Peyer's patch (tissue), 4 donors: ENCODE data around the gene UTY. TPM values are rescaled to one million over a fixed set of nuclear protein-coding genes. Genes with fewer than 3 reads are reported as not detected.

Source experiments
- DNase-seq, 3 donors: peaks; one replicate each; pipeline ENCODE4 v3.0.0-alpha.2; 2017 to 2019
- H3K27ac ChIP-seq, 4 donors: fragments of 200-600 bp; sonication (generic); one replicate each; pipeline ENCODE4 v1.5.1; 2016 to 2019
- H3K27me3 ChIP-seq, 2 donors: fragments of 200-600 bp; sonication (generic); one replicate each; pipeline ENCODE4 v1.5.1; 2019
- H3K36me3 ChIP-seq, 3 donors: fragments of 200-600 bp; sonication (generic); one replicate each; pipeline ENCODE4 v1.5.1; 2016 to 2019
- H3K4me1 ChIP-seq, 4 donors: fragments of 200-600 bp; sonication (generic); one replicate each; pipeline ENCODE4 v1.5.1; 2016 to 2019
- H3K4me3 ChIP-seq, 4 donors: fragments of 200-600 bp; sonication (generic); 1 replicate in 3 of 4; 2 replicates in 1 of 4; pipeline ENCODE4 v1.5.1; 2016 to 2019; ENCODE audit warnings: mild to moderate bottlenecking in 1 of 4
- H3K9me3 ChIP-seq, 4 donors: fragments of 200-600 bp; sonication (generic); one replicate each; pipeline ENCODE4 v1.5.1; 2016 to 2019; ENCODE audit warnings: mild to moderate bottlenecking in 1 of 4
- POLR2A ChIP-seq, 2 donors: fragments of 450-650 bp; IDR thresholded peaks; one replicate each; pipeline ENCODE4 v1.5.1; 2017; ENCODE audit warnings: antibody characterized with exemption in 2 of 2, mild to moderate bottlenecking in 2 of 2, moderate library complexity in 2 of 2
- total RNA-seq, 4 donors: library from RNA; depleted of rRNA; stranded (reverse); fragments of >200 nt; gene quantifications; one replicate each; pipeline ENCODE4 v1.1.0, GENCODE V29; 2016
- TF ChIP-seq, protein P1 (sequence below), 6 experiments: fragments of 450-650 bp in 4 of 6; fragments of 200-600 bp in 2 of 6; sonication (generic) in 1 of 6; IDR thresholded peaks; one replicate each; pipeline ENCODE4 v1.5.1; 2017 to 2019; ENCODE audit warnings: antibody characterized with exemption in 6 of 6, mild to moderate bottlenecking in 3 of 6, moderate library complexity in 1 of 6

Gene UTY
- total RNA-seq, 4 donors from 2014 or later = 0.13 to 49.9 (median 46.3) TPM; not detected in 1

DNA sequence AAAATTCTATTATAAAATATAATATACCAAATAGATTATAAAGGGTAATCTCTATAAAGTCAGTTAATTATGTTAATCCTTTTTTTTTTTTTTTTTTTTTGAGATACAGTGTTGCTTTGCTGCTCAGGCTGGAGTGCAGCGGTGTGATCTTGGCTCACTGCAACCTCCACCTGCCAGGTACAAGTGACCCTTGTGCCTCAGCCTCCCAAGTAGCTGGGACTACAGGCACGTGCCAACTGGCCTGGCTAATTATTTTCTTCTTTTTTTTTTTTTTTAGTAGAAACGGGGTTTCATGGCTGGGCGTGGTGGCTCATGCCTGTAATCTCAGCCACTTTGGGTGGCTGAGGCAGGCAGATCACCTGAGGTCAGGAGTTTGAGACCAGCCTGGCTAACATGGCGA is 141.9 kb downstream of the UTY start:
- Histone ChIP-seq H3K36me3 (peaks cover 0 to 19% (median 0%) of the 10 kb centered on the region in 3 donors), H3K4me3 (no peak overlapping the region), H3K27me3 (no peaks in the 10 kb centered on the region), H3K27ac (no peak overlapping the region), H3K4me1 (no peaks in the 10 kb centered on the region), H3K9me3 (no peaks in the 10 kb centered on the region)
- DNase-seq = peak in 1 of 3 donors; percentile 53
- TF ChIP-seq POLR2A (IDR thresholded peaks at IDR 0.05) = no peak
- TF ChIP-seq, protein P1, sequence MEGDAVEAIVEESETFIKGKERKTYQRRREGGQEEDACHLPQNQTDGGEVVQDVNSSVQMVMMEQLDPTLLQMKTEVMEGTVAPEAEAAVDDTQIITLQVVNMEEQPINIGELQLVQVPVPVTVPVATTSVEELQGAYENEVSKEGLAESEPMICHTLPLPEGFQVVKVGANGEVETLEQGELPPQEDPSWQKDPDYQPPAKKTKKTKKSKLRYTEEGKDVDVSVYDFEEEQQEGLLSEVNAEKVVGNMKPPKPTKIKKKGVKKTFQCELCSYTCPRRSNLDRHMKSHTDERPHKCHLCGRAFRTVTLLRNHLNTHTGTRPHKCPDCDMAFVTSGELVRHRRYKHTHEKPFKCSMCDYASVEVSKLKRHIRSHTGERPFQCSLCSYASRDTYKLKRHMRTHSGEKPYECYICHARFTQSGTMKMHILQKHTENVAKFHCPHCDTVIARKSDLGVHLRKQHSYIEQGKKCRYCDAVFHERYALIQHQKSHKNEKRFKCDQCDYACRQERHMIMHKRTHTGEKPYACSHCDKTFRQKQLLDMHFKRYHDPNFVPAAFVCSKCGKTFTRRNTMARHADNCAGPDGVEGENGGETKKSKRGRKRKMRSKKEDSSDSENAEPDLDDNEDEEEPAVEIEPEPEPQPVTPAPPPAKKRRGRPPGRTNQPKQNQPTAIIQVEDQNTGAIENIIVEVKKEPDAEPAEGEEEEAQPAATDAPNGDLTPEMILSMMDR (IDR thresholded peaks at IDR 0.05) = no peak

DNA sequence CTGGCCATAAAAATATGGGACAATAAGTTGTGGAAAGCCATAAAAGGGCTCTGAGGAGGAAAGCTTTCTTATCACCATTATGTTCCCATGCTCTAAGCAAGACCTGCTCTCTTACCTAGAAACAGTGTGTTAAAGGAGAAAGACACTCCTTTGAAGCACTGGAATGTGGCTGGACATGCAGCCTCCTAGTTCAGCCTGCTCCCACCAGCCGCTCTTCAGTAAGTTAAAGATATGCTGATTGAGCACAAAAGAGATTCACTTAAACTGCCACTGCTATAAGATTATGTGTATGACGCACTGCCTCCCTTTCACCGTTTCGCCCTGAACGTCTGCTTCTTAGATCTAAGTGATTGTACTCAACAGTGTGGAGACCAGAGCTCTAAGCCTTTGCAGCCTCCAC is 146.0 kb downstream of the UTY start:
- no peak for DNase-seq
- H3K36me3 ChIP-seq = peaks cover 0 to 19% (median 0%) of the 10 kb centered on the region in 3 donors
- H3K4me1 ChIP-seq = no peaks in the 10 kb centered on the region
- H3K4me3 ChIP-seq = no peak overlapping the region
- TF ChIP-seq POLR2A (IDR thresholded peaks at IDR 0.05) = no peak
- TF ChIP-seq, protein P1 (IDR thresholded peaks at IDR 0.05) = no peak
- no peaks in the 10 kb centered on the region for H3K9me3 ChIP-seq
- H3K27me3 ChIP-seq = no peaks in the 10 kb centered on the region
- H3K27ac ChIP-seq = no peak overlapping the region

DNA sequence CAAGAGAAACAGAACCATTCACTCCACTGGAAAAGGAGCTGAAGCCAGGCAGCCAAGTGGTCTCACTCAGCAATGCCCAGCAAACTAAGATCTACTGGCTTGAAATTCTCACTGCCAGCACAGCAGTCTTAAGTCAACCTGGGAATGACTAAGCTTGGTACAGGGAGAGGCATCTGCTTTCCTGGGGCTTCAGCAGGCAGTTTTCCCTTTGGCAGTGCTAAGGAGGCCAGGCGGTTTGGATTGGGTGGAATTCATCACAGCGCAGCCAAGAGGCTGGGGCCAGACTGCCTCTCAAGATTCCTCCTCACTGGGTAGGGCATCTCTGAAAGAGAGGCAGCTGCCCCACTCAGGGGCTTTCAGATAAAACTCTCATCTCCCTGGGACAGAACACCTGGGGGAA is 149.2 kb downstream of the UTY start:
- H3K9me3 ChIP-seq = no peaks in the 10 kb centered on the region
- no peak for TF ChIP-seq POLR2A (IDR thresholded peaks at IDR 0.05)
- TF ChIP-seq, protein P1 (IDR thresholded peaks at IDR 0.05) = no peak
- H3K36me3 ChIP-seq = peaks cover 0 to 23% (median 0%) of the 10 kb centered on the region in 3 donors
- H3K27me3 ChIP-seq = no peaks in the 10 kb centered on the region
- H3K4me1 ChIP-seq = no peaks in the 10 kb centered on the region
- DNase-seq = no peak
- no peak overlapping the region for H3K4me3 ChIP-seq
- H3K27ac ChIP-seq = no peak overlapping the region

DNA sequence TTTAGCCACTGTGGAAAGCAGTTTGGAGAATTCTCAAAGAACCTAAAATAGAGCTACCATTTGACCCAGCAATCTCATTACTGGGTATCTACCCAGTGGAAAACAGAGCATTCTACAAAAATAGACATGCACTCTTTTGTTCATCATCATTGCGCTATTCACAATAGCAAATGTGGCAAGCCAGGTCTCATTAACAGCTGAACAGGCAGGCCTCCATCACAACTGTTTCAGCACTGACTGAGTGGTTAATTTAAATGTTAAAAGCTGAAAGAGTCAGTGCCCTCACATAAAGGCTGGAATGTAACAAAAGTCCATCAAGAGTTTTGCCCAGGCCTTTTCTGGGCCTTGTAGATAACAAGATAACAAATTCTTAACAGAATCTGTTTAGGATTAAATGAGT is 166.9 kb downstream of the UTY start:
- no peak for DNase-seq
- H3K27ac ChIP-seq = no peak overlapping the region
- no peaks in the 10 kb centered on the region for H3K36me3 ChIP-seq
- H3K4me3 ChIP-seq = no peak overlapping the region
- no peak for TF ChIP-seq POLR2A (IDR thresholded peaks at IDR 0.05)
- TF ChIP-seq, protein P1 (IDR thresholded peaks at IDR 0.05) = no peak
- H3K9me3 ChIP-seq = no peaks in the 10 kb centered on the region
- H3K27me3 ChIP-seq = no peaks in the 10 kb centered on the region
- H3K4me1 ChIP-seq = no peaks in the 10 kb centered on the region

DNA sequence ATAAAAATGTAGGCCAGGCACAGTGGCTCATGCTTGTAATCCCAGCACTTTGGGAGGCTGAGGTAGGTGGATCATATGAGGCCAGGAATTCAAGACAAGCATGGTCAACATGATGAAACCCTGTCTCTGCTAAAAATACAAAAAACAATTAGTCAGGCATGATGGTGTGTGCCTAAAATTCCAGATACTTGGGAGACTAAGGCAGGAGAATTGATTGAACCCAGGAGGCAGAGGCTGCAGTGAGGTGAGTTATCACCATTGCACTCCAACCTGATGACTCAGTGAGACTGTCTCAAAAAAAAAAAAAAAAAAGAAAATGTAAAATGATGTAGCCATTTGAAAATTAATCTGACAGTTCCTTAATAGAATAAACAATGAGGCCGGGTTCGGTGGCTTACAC is 171.9 kb downstream of the UTY start:
- Histone ChIP-seq H3K9me3 (no peaks in the 10 kb centered on the region), H3K4me1 (no peaks in the 10 kb centered on the region), H3K27me3 (no peaks in the 10 kb centered on the region), H3K27ac (no peak overlapping the region), H3K36me3 (no peaks in the 10 kb centered on the region), H3K4me3 (no peak overlapping the region)
- TF ChIP-seq, protein P1 (IDR thresholded peaks at IDR 0.05) = no peak
- no peak for TF ChIP-seq POLR2A (IDR thresholded peaks at IDR 0.05)
- no peak for DNase-seq

DNA sequence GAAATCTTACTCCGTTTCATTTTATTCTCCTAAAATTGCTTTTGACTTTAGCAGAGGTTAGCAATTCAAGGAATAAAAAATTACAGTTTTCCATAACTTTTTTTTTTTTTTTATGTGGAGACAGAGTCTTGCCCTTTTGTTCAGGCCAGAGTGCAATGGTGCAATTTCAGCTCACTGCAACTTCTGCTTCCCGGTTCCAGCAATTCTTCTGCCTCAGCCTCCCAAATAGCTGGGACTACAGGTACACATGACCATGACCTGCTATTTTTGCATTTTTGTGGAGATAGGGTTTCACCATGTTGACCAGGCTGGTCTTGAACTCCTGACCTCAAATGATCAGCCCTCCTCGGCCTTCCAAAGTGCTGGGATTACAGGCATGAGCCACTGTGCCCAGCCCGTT is 179.0 kb downstream of the UTY start:
- Histone ChIP-seq H3K27ac (no peak overlapping the region), H3K27me3 (no peaks in the 10 kb centered on the region), H3K4me3 (no peak overlapping the region), H3K4me1 (no peaks in the 10 kb centered on the region), H3K9me3 (no peaks in the 10 kb centered on the region), H3K36me3 (peaks cover 0 to 26% (median 0%) of the 10 kb centered on the region in 3 donors)
- DNase-seq = no peak
- no peak for TF ChIP-seq POLR2A (IDR thresholded peaks at IDR 0.05)
- TF ChIP-seq, protein P1 (IDR thresholded peaks at IDR 0.05) = no peak
